HEK293 (cell line): Measurements from ENCODE around the gene TAS1R1.
A peak's percentile ranks its signal among the peaks of the same experiment; 100 is the strongest.

Experiments
- CTCF ChIA-PET: fragments of 350-600 bp; formaldehyde crosslinking; extraction: SDS; loops from one replicate; lab custom pipeline; 2021; ENCODE audit warnings: antibody characterized with exemption; lab: Yijun Ruan, JAX
- POLR2A ChIA-PET: fragments of 300-600 bp; formaldehyde crosslinking; extraction: SDS; loops from one replicate; lab custom pipeline; 2020; ENCODE audit warnings: antibody characterized with exemption, inconsistent platforms; lab: Yijun Ruan, JAX
- H3K27ac ChIP-seq: fragments of 200-500 bp; sonication (Bioruptor generic); 2 replicates; pipeline ENCODE4 v1.5.1; 2014; ENCODE audit warnings: low read depth, low read length, control low read depth, inconsistent platforms; ENCODE audit errors: extremely low read depth
- H3K36me3 ChIP-seq, 2 experiments: fragments of 200-500 bp in 1 of 2; sonication (Bioruptor generic) in 1 of 2; 1 replicate in 1 of 2; 2 replicates in 1 of 2; pipeline ENCODE4 v1.5.1; 2014 to 2017; ENCODE audit warnings: inconsistent platforms in 2 of 2, low read length in 2 of 2; ENCODE audit not compliant: control insufficient read depth in 2 of 2, insufficient read depth in 1 of 2
- H3K4me1 ChIP-seq: fragments of 200-500 bp; sonication (Bioruptor generic); 2 replicates; pipeline ENCODE4 v1.5.1; 2014; ENCODE audit warnings: mild to moderate bottlenecking, low read length, inconsistent platforms; ENCODE audit not compliant: control insufficient read depth, insufficient read depth
- H3K4me3 ChIP-seq: 2 replicates; pipeline ENCODE4 v1.5.1; 2011; ENCODE audit warnings: low read depth, mild to moderate bottlenecking, control low read depth, low read length, moderate library complexity
- H3K9me3 ChIP-seq: fragments of 200-500 bp; sonication (Bioruptor generic); 2 replicates; pipeline ENCODE4 v1.5.1; 2014; ENCODE audit warnings: low read depth, low read length, inconsistent platforms; ENCODE audit not compliant: control insufficient read depth, insufficient read depth
- KLF8 ChIP-seq: fragments of 450-650 bp; formaldehyde crosslinking; IDR thresholded peaks from 2 replicates; pipeline ENCODE4 v1.5.1; 2016; ENCODE audit warnings: missing biosample characterization, missing genetic modification characterization
- MYNN ChIP-seq: fragments of 450-650 bp; formaldehyde crosslinking; IDR thresholded peaks from 2 replicates; pipeline ENCODE4 v1.5.1; 2016; ENCODE audit warnings: missing biosample characterization, missing genetic modification characterization, borderline replicate concordance
- MZF1 ChIP-seq: fragments of 450-650 bp; formaldehyde crosslinking; IDR thresholded peaks from 2 replicates; pipeline ENCODE4 v1.5.1; 2017; ENCODE audit warnings: missing biosample characterization, missing genetic modification characterization, borderline replicate concordance
- SCRT2 ChIP-seq: fragments of 450-650 bp; formaldehyde crosslinking; IDR thresholded peaks from 2 replicates; pipeline ENCODE4 v1.5.1; 2016; ENCODE audit warnings: missing biosample characterization, missing genetic modification characterization
- ZBTB48 ChIP-seq: fragments of 450-650 bp; formaldehyde crosslinking; IDR thresholded peaks from 2 replicates; pipeline ENCODE4 v1.5.1; 2016; ENCODE audit warnings: missing biosample characterization, missing genetic modification characterization
- ZIC2 ChIP-seq: fragments of 450-650 bp; formaldehyde crosslinking; IDR thresholded peaks from 2 replicates; pipeline ENCODE4 v1.5.1; 2016; ENCODE audit warnings: missing biosample characterization, missing genetic modification characterization
- ZNF169 ChIP-seq: fragments of 450-650 bp; formaldehyde crosslinking; IDR thresholded peaks from 2 replicates; pipeline ENCODE4 v1.5.1; 2016; ENCODE audit warnings: missing biosample characterization, missing genetic modification characterization
- ZNF24 ChIP-seq: fragments of 450-650 bp; formaldehyde crosslinking; IDR thresholded peaks from 2 replicates; pipeline ENCODE4 v1.5.1; 2016; ENCODE audit warnings: missing biosample characterization, missing genetic modification characterization
- ZNF391 ChIP-seq: fragments of 450-650 bp; formaldehyde crosslinking; IDR thresholded peaks from 2 replicates; pipeline ENCODE4 v1.5.1; 2016; ENCODE audit warnings: low read depth, missing biosample characterization, missing genetic modification characterization, borderline replicate concordance
- ZNF549 ChIP-seq: fragments of 450-650 bp; IDR thresholded peaks from 2 replicates; pipeline ENCODE4 v1.5.1; 2018; ENCODE audit warnings: missing biosample characterization, missing genetic modification characterization, mild to moderate bottlenecking, inconsistent platforms, moderate library complexity
- ZNF600 ChIP-seq: fragments of 450-650 bp; formaldehyde crosslinking; IDR thresholded peaks from 2 replicates; pipeline ENCODE4 v1.5.1; 2016; ENCODE audit warnings: missing biosample characterization, missing genetic modification characterization
- ZNF629 ChIP-seq: fragments of 450-650 bp; formaldehyde crosslinking; IDR thresholded peaks from 2 replicates; pipeline ENCODE4 v1.5.1; 2017; ENCODE audit warnings: missing biosample characterization, missing genetic modification characterization
- ZNF677 ChIP-seq: fragments of 450-650 bp; IDR thresholded peaks from 2 replicates; pipeline ENCODE4 v1.5.0; 2018; ENCODE audit warnings: missing biosample characterization, mild to moderate bottlenecking, missing genetic modification characterization, moderate library complexity
- ZNF768 ChIP-seq: fragments of 450-650 bp; formaldehyde crosslinking; IDR thresholded peaks from 2 replicates; pipeline ENCODE4 v1.5.1; 2018; ENCODE audit warnings: missing biosample characterization, mild to moderate bottlenecking, missing genetic modification characterization
- ZSCAN16 ChIP-seq: fragments of 450-650 bp; formaldehyde crosslinking; IDR thresholded peaks from 2 replicates; pipeline ENCODE4 v1.5.1; 2016; ENCODE audit warnings: missing biosample characterization, missing genetic modification characterization
- TF ChIP-seq, protein P1 (sequence below): fragments of 450-650 bp; formaldehyde crosslinking; IDR thresholded peaks from 2 replicates; pipeline ENCODE4 v1.5.1; 2016; ENCODE audit warnings: missing biosample characterization, missing genetic modification characterization
- TF ChIP-seq, protein P2 (sequence below): fragments of 450-650 bp; formaldehyde crosslinking; optimal IDR thresholded peaks from 2 replicates; pipeline ENCODE3; 2016; ENCODE audit warnings: missing biosample characterization, mild to moderate bottlenecking, missing genetic modification characterization
- TF ChIP-seq, protein P3 (sequence below): fragments of 450-650 bp; formaldehyde crosslinking; IDR thresholded peaks from 2 replicates; pipeline ENCODE4 v1.5.1; 2016; ENCODE audit warnings: missing biosample characterization, missing genetic modification characterization, low read depth
- TF ChIP-seq, protein P4 (sequence below): fragments of 450-650 bp; formaldehyde crosslinking; IDR thresholded peaks from 2 replicates; pipeline ENCODE4; 2016; ENCODE audit warnings: missing biosample characterization, missing genetic modification characterization
- TF ChIP-seq, protein P5 (sequence below): fragments of 450-650 bp; formaldehyde crosslinking; IDR thresholded peaks from 2 replicates; pipeline ENCODE4 v1.5.1; 2016; ENCODE audit warnings: missing biosample characterization, missing genetic modification characterization, borderline replicate concordance

Gene TAS1R1

DNA sequence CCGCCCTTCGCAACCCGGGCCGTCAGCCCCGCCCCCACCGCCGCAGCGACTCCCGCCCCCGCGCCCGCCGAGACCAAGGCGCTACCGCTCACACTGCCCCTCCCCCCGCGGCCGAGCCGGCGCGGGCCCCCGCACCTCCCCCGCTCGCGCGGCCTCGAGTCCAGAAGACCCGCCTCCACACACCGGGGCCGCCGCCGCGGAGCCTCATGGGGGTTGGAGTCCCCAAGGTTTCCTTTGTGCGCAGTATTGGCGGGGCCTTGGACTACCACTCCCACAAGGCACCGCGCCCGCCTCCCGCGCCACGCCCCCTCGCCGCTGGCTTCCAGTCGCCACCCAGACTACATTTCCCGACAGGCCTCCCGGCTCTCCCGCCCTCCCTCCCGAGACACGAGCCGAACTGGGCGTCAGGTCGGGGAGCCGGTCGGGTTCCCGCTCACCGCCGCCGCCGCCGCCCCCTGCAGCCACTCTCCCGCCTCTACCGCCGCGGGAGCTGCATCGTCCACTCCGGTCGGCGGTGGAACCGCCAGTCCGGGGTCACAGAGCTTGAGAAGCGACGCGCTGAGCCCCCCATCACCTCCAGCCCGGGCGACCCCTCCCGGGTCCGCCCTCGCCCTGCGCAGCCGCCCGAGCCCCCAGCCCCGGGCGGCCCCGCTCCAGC lies 58.4 kb downstream of the TAS1R1 start, which contains the start of gene PHF13 (continued):
- TF ChIP-seq ZNF629 (tag by site-specific recombination) (0 out of 2 replicates have a peak, but pooled peaks have one; percentile 42), ZNF677 (tag by site-specific recombination) (no peak), ZNF391 (tag by site-specific recombination) (0 out of 2 replicates have a peak, but pooled peaks have one; percentile 45)
- TF ChIP-seq, protein P1, sequence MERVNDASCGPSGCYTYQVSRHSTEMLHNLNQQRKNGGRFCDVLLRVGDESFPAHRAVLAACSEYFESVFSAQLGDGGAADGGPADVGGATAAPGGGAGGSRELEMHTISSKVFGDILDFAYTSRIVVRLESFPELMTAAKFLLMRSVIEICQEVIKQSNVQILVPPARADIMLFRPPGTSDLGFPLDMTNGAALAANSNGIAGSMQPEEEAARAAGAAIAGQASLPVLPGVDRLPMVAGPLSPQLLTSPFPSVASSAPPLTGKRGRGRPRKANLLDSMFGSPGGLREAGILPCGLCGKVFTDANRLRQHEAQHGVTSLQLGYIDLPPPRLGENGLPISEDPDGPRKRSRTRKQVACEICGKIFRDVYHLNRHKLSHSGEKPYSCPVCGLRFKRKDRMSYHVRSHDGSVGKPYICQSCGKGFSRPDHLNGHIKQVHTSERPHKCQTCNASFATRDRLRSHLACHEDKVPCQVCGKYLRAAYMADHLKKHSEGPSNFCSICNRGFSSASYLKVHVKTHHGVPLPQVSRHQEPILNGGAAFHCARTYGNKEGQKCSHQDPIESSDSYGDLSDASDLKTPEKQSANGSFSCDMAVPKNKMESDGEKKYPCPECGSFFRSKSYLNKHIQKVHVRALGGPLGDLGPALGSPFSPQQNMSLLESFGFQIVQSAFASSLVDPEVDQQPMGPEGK: peak; percentile 75
- TF ChIP-seq, protein P2, sequence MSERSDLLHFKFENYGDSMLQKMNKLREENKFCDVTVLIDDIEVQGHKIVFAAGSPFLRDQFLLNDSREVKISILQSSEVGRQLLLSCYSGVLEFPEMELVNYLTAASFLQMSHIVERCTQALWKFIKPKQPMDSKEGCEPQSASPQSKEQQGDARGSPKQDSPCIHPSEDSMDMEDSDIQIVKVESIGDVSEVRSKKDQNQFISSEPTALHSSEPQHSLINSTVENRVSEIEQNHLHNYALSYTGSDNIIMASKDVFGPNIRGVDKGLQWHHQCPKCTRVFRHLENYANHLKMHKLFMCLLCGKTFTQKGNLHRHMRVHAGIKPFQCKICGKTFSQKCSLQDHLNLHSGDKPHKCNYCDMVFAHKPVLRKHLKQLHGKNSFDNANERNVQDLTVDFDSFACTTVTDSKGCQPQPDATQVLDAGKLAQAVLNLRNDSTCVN: peak; percentile 97

DNA sequence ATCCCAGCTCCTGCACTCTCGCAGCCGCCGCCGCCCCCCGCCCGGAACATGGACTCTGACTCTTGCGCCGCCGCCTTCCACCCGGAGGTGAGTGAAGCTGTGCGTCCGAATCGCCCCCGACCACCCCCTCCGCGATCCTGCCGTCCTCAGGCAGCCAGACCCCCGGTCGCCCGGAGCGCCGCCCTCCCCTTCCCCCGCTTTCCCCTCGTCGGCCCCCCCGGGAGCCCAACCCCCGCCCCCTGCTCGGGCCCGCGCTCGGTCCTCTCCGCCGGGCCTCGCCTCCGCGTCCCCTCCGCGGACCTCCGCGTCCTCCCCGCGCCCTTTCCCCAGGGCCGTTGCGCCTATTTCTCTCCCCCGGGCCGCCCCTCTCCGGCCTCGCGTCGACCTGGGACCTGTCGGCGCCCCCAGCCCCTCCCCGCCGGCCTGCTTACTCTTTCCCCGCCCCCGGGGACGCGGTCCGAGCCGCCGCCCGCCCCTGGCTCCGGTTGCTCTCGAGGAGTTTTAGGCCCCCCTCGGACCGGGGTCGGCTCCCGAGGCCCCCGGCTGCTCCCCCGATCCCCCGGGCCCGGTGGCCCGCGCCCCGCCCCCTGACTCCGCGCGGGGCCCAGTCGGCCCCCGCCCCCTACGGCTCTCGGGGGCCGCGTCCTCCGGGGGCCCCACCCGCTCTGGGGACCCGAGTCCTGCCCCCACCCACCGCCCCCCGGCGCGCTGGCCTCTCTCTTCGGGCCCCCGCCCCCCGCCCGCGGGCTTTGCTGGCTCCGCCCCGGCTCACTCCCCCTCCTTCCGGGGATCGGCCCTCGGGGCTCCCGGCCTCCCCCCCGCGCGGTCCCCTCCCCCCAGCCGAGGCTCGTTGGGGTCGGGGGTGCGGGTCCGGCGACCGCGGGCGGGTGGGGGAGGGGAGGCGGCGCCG lies 59.2 kb downstream of the TAS1R1 start:
- H3K4me1 ChIP-seq: peaks cover 2% of the 10 kb centered on the region; the same call in 1 of the 2 replicates
- ChIA-PET POLR2A (interaction anchor here (1.1 to 1.2 kb wide), 4 partner anchors 10 to 34 kb away, joined by 5 to 10 read pairs (median 6); partner anchors contain the start of genes THAP3 and ZBTB48), CTCF (interaction anchor here (0.6 kb wide), 1 partner anchor 120 kb away, joined by 3 read pairs; no protein-coding TSS in a partner anchor)
- no peaks in the 10 kb centered on the region for H3K9me3 ChIP-seq
- H3K36me3 ChIP-seq: peaks cover 18 to 30% of the 10 kb centered on the region in 2 experiments; a peak in 2 of 3 replicates
- H3K4me3 ChIP-seq: peak overlapping the region; percentile 88
- H3K27ac ChIP-seq: peak overlapping the region; percentile 91
- TF ChIP-seq ZSCAN16 (tag by site-specific recombination) (no peak), MZF1 (tag by site-specific recombination) (no peak), ZNF549 (tag by site-specific recombination) (no peak), KLF8 (tag by site-specific recombination) (no peak), MYNN (tag by site-specific recombination) (no peak), SCRT2 (tag by site-specific recombination) (no peak), ZNF24 (tag by site-specific recombination) (no peak), ZNF600 (tag by site-specific recombination) (0 out of 2 replicates have a peak, but pooled peaks have one; percentile 3), ZNF169 (no peak), ZBTB48 (tag by site-specific recombination) (0 out of 2 replicates have a peak, but pooled peaks have one; percentile 8), ZIC2 (tag by site-specific recombination) (no peak), ZNF768 (no peak)
- TF ChIP-seq, protein P3, sequence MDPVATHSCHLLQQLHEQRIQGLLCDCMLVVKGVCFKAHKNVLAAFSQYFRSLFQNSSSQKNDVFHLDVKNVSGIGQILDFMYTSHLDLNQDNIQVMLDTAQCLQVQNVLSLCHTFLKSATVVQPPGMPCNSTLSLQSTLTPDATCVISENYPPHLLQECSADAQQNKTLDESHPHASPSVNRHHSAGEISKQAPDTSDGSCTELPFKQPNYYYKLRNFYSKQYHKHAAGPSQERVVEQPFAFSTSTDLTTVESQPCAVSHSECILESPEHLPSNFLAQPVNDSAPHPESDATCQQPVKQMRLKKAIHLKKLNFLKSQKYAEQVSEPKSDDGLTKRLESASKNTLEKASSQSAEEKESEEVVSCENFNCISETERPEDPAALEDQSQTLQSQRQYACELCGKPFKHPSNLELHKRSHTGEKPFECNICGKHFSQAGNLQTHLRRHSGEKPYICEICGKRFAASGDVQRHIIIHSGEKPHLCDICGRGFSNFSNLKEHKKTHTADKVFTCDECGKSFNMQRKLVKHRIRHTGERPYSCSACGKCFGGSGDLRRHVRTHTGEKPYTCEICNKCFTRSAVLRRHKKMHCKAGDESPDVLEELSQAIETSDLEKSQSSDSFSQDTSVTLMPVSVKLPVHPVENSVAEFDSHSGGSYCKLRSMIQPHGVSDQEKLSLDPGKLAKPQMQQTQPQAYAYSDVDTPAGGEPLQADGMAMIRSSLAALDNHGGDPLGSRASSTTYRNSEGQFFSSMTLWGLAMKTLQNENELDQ (tag by site-specific recombination): no peak
- TF ChIP-seq, protein P4, sequence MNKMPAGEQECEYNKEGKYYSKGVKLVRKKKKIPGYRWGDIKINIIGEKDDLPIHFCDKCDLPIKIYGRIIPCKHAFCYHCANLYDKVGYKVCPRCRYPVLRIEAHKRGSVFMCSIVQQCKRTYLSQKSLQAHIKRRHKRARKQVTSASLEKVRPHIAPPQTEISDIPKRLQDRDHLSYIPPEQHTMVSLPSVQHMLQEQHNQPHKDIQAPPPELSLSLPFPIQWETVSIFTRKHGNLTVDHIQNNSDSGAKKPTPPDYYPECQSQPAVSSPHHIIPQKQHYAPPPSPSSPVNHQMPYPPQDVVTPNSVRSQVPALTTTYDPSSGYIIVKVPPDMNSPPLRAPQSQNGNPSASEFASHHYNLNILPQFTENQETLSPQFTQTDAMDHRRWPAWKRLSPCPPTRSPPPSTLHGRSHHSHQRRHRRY: no peak
- TF ChIP-seq, protein P1: peak; percentile 17; the same call in 1 of the 2 replicates
- TF ChIP-seq, protein P2: no peak
- TF ChIP-seq, protein P5, sequence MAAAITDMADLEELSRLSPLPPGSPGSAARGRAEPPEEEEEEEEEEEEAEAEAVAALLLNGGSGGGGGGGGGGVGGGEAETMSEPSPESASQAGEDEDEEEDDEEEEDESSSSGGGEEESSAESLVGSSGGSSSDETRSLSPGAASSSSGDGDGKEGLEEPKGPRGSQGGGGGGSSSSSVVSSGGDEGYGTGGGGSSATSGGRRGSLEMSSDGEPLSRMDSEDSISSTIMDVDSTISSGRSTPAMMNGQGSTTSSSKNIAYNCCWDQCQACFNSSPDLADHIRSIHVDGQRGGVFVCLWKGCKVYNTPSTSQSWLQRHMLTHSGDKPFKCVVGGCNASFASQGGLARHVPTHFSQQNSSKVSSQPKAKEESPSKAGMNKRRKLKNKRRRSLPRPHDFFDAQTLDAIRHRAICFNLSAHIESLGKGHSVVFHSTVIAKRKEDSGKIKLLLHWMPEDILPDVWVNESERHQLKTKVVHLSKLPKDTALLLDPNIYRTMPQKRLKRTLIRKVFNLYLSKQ (tag by site-specific recombination): no peak
